CD4-positive, alpha-beta T cell treated with Interferon gamma for 1 hour (primary cell): Measurements from ENCODE around the gene ANG.
"Not testable (repeated sequence)": the region's sequence is repeated elsewhere in the genome, so short reads cannot be mapped to it uniquely, and the experiment has no call there.

ENCODE experiments used
- DNase-seq: peaks from one replicate; pipeline ENCODE4 v3.0.0-alpha.2; 2020

ANG gene

GRCh38 chr14:20700965-20701364 lies 12.4 kb downstream of the ANG start:
- not testable (repeated sequence) for DNase-seq

- no peak for DNase-seq
Observed at GRCh38 chr14:20706657-20707355, 18.2 kb downstream of the ANG start.

- no peak for DNase-seq
Observed at GRCh38 chr14:20707622-20708021, 19.1 kb downstream of the ANG start.

GRCh38 chr14:20711261-20711660 lies 22.7 kb downstream of the ANG start:
- no peak for DNase-seq

- no peak for DNase-seq
Observed at GRCh38 chr14:20711685-20712084, 23.1 kb downstream of the ANG start.

- DNase-seq, result no peak
Observed at GRCh38 chr14:20712904-20713303, 24.3 kb downstream of the ANG start.

- DNase-seq, result peak; percentile 72
Observed at GRCh38 chr14:20714593-20715250, 26.2 kb downstream of the ANG start.

GRCh38 chr14:20719777-20720176 lies 31.2 kb downstream of the ANG start:
- DNase-seq, result no peak

- DNase-seq, result no peak
Observed at GRCh38 chr14:20720741-20721140, 32.2 kb downstream of the ANG start.

GRCh38 chr14:20722016-20722415 lies 33.5 kb downstream of the ANG start:
- DNase-seq, result no peak

GRCh38 chr14:20723488-20723887 lies 34.9 kb downstream of the ANG start:
- DNase-seq, result no peak

GRCh38 chr14:20726121-20726520 lies 37.6 kb downstream of the ANG start:
- DNase-seq, result not testable (repeated sequence)

- DNase-seq, result no peak
Observed at GRCh38 chr14:20726531-20726930, 38.0 kb downstream of the ANG start.

GRCh38 chr14:20730891-20731290 lies 42.3 kb downstream of the ANG start:
- DNase-seq, result no peak

GRCh38 chr14:20732477-20732876 lies 43.9 kb downstream of the ANG start:
- no peak for DNase-seq

- DNase-seq, result no peak
Observed at GRCh38 chr14:20732979-20733635, 44.5 kb downstream of the ANG start.

GRCh38 chr14:20733684-20734429 lies 45.3 kb downstream of the ANG start:
- no peak for DNase-seq

- DNase-seq, result no peak
Observed at GRCh38 chr14:20734430-20734806, 45.9 kb downstream of the ANG start.

- not testable (repeated sequence) for DNase-seq
Observed at GRCh38 chr14:20738292-20738691, 49.7 kb downstream of the ANG start.

GRCh38 chr14:20742132-20742531 lies 53.6 kb downstream of the ANG start:
- DNase-seq, result no peak

GRCh38 chr14:20743556-20743955 lies 55.0 kb downstream of the ANG start:
- no peak for DNase-seq
